LNCaP clone FGC (cell line): ENCODE data around the gene SCO2.

ENCODE experiments used
- DNase-seq: peaks from one replicate; pipeline ENCODE4 v3.0.0-alpha.2; 2011; ENCODE audit warnings: low read depth
- H3K4me3 ChIP-seq: 2 replicates; pipeline ENCODE4 v1.5.1; 2011; ENCODE audit warnings: mild to moderate bottlenecking, low read depth, low read length, control low read depth
- TF ChIP-seq, protein P1 (sequence below): IDR thresholded peaks from 2 replicates; pipeline ENCODE4 v1.5.1; 2012; ENCODE audit warnings: mild to moderate bottlenecking; ENCODE audit not compliant: control insufficient read depth, insufficient read depth; ENCODE audit errors: extremely low read depth

The SCO2 gene

DNA sequence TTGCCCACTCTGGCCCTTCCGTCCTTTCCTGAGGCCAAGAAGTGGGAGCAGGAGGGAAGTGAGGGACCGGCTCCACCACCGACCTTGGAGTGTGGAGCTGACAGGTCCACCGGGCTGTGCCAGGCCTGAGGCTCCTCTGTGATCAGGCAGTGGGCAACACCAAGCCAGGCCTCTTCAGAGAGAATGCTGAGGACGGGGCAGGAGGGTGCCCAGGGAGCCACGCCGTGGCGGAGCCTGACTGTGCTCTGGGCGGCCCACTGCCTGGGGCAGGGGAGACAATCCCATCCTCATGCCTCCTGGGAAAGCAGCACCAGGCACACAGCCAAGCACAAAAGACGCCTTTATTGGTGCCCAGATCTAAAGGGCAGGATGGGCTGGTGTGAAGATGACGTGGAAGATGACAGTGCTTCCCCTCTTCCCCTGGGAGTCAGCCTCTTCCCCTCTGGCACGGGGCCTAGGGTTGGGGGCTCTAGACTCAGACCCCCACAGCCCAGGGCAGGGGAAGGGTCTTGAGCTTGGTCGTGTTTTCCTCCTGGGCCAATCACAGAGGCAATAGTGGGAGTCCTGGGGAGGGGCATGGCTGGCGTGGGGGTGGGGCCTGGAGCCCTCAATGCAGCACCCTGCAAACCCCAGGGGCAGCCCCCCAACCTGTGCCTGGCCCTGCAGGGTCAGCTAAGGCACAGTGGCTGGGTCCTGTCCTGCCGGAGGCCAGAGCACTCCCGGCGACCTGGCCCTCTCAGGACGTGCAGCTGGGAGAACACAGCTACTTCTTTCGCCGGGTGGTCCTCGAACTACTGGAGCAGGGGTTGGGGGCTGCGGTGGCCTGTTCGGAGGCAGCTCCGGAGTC, 22.5 kb downstream of the SCO2 start:
- no peak for DNase-seq
- TF ChIP-seq, protein P1, sequence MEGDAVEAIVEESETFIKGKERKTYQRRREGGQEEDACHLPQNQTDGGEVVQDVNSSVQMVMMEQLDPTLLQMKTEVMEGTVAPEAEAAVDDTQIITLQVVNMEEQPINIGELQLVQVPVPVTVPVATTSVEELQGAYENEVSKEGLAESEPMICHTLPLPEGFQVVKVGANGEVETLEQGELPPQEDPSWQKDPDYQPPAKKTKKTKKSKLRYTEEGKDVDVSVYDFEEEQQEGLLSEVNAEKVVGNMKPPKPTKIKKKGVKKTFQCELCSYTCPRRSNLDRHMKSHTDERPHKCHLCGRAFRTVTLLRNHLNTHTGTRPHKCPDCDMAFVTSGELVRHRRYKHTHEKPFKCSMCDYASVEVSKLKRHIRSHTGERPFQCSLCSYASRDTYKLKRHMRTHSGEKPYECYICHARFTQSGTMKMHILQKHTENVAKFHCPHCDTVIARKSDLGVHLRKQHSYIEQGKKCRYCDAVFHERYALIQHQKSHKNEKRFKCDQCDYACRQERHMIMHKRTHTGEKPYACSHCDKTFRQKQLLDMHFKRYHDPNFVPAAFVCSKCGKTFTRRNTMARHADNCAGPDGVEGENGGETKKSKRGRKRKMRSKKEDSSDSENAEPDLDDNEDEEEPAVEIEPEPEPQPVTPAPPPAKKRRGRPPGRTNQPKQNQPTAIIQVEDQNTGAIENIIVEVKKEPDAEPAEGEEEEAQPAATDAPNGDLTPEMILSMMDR: no peak
- no peak overlapping the region for H3K4me3 ChIP-seq

DNA sequence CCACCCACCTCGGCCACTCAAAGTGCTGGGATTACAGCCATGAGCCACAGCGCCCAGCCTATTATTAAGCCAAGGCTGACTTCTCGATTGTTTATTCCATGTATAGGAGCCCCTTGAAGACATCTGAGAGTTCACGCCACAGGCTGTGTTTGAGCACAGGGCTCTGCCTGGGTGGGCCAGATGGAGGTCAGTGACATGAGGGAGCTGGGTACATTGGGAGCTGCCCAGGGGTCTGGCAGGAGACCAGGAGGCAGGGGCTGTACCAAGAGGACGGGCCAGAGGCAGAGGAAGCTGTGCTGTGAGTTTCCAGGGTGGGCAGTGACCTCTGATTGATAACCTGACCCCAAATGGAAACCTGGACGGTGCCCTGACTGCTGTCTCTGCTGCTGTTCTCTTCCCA, 23.3 kb downstream of the SCO2 start:
- no peak for DNase-seq
- H3K4me3 ChIP-seq: no peak overlapping the region
- TF ChIP-seq, protein P1: no peak

DNA sequence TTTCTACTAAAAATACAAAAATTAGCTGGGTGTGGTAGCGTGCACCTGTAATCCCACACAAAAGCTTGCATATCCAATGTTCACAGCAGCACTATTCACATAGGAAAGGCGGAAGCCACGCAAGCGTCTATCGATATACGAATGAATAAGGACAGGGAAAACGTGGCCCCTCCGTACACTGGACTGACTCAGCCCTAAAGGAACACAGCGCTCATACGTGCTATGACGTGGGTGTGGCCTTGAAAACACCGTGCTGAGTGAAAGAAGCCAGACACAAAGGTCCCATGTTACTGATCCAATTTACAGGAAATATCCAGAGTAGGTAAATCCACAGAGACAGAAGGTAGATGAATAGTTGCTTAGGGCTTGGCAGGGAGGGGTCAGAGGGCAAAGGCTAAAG, 24.9 kb downstream of the SCO2 start:
- no peak overlapping the region for H3K4me3 ChIP-seq
- TF ChIP-seq, protein P1: no peak
- no peak for DNase-seq

DNA sequence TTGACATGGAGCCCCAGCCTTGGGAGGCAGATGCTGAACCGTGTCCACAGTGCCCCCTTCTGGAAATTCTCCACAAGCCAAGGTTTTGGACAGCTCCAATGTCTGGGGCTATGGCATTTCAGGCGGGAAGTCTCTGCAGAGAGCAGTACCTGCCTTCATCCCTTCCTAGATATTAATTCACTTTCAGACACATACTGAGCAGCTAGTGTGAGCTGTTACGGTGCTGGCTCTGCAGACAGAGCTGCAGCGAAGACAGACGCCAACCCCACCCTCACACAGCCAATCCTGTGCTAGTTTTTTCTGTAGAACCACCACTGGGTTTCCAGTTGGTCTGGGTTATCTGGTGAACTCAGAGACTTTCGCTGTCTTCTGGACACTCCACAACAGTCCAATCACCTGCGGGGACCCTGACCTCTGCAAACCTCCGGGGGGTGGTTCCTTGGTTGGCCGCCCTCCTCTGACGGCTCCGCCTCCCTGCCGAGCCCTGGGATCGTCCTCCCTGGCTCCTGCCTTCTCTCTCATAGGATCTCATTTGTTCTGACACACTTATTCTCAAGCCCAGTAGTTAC, 27.0 kb downstream of the SCO2 start:
- no peak for DNase-seq
- TF ChIP-seq, protein P1: peak; percentile 59
- no peak overlapping the region for H3K4me3 ChIP-seq

DNA sequence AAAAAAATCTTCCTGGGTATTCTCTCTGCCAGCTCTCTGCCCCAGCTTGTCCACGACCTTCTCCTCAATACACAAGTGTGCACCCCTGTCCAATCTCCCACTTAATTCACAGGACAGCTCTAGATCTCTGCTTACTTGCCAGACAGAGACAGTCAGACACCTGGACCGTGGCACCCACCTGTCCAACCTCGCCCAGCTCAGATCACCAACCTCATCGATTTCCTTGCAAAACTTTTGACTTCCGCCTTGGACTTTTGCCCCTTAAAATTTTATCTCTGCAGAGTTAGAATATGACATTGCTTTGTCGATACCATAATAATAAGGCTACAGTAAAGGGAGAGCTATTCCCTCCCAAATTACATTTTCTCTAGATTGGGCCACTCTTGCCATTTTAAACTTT, 28.3 kb downstream of the SCO2 start:
- TF ChIP-seq, protein P1: no peak
- no peak overlapping the region for H3K4me3 ChIP-seq
- no peak for DNase-seq

DNA sequence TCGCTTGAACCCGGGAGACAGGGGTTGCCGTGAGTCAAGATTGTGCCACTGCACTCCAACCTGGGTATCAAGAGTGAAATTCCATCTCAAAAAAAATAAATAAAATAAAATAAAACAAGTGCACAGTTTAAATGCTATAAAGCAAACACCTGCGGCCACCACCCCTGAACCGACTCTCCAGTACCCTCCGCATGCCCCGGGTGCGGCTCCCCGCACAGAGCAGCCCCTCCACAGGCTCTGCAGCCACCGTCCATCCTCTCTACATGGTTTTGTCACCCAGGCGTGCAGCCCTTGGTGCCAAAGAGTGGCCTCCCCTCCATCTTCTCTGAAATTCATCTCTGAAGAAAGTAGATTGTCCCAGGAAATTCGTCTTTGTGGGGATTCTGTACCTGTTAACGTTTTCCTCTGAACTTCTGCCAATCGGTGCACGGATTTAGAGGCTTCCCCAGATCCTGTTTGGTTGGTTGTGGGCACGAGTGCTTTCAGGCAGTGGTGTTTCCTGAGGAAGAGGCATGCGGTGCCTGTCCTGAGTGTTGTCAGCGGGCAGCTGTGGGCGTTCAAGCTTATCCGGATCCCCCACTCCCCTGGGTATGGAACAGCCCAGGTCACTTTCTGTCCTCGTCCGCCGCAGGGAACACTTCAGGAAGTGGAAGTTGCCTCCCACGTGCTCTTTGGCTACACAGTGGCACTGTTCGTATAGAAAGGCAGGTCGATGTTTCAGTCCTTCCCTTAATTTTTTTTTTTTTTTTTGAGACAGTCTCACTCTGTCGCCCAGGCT, 34.7 kb downstream of the SCO2 start:
- TF ChIP-seq, protein P1: no peak
- no peak for DNase-seq
- no peak overlapping the region for H3K4me3 ChIP-seq
